NCI-H1105 treated with DMSO at 0.1 percent for 48 hours (cell line): Measurements from ENCODE around the gene OPCML.
A peak's percentile ranks its signal among the peaks of the same experiment; 100 is the strongest.

ENCODE experiments used
- DNase-seq: peaks from one replicate; lab custom pipeline; 2025; lab: John Stamatoyannopoulos, UW

Gene OPCML

DNA sequence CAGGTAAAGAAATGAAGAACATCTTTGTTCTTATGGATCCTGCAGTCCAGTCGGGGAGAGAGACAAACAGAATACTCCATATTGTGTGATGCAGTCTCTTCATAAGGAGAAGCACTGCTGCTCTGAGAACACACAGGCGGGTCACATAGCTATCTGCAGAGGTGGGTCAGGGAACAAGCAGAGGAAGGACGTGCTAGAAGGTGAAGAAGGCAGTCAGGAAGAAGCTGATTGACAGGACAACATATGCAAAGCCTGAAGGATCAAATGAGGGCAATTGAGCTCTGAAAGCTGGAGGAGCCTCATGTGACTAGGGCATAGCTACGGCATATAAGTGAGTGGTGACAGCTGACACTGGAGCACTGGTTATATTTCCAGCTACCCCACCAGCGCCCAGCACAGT lies 122.5 kb downstream of the OPCML start:
- no peak for DNase-seq

- no peak for DNase-seq
These were observed 123.4 kb downstream of the OPCML start for GRCh38 chr11:133408936-133409335.

DNA sequence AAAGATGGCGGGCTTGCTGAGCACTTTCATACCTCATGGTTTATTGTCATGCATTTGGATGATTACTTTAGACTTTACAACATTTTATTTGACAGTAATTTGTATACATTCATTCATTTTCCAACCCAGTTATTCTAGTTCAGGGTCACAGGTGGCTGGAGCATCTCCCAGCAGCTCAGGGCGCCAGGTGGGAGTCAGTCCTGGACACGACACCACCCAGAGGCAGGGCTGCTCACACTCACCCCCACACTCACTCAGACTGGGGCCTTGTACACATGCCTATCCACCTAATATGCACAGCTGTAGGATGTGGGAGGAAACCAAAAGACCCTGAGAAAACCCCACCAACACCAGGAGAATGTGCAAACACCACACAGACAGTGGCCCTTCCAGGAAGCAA lies 123.9 kb downstream of the OPCML start:
- no peak for DNase-seq

- no peak for DNase-seq
These were observed 125.8 kb downstream of the OPCML start for GRCh38 chr11:133406489-133406888.

DNA sequence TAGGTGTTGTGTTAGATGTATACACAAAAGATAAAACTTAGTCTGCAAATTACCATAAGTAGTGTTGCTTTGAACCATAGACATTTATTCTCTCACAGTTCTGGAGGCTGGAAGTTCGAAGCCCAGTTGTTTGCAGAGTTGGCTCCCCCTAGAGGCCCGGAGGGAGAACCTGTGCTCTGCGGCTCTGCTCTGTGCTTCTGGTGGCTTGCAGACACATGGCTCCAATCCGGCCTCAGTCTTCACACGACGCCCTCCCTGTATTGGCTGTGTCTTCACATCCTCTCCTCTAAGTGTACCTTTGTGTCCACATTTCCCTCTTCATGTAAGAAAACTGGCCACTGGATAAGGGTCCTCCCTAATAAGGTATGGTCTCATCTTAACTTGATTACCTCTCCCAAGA lies 128.4 kb downstream of the OPCML start:
- peak; percentile 11 for DNase-seq

DNA sequence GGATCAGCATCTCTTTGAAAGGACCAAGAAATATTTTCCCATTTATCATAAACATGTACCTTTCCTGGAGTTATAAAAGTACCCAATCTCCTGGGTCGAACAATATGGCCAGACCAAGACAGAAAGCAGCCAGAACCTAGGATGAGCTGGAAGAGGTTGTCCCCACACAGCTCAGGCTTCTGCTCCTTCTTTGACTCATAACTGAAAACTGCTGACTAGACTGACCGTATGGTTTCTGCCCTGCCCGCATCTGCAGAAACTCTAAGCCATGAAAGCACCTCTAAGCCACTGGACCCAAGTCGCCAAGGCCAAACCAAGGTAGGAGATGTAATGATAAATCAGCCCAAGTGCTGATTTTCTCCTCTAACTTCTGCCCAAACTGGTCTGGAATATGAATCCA lies 129.8 kb downstream of the OPCML start:
- no peak for DNase-seq

GRCh38 chr11:133399855-133400625 lies 132.3 kb downstream of the OPCML start:
- no peak for DNase-seq

DNA sequence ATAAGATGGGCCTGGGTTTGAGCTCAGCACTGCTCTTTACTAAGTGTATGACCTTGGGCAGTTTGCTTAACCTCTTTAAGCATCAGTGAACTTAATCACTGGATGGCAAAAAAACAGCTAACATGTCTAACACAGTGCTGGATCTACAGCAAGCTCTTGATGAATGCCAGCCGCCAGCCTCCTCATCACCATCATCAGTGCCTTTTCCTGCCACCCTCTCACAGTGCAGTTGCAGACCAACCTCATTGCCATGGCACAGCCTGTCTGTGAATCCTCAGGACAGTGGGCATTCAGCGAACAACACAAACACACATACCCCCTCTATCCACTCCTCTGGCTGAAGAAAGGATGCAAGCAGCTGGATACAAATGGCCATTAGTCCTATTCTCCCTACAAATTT lies 133.0 kb downstream of the OPCML start:
- DNase-seq = no peak

DNA sequence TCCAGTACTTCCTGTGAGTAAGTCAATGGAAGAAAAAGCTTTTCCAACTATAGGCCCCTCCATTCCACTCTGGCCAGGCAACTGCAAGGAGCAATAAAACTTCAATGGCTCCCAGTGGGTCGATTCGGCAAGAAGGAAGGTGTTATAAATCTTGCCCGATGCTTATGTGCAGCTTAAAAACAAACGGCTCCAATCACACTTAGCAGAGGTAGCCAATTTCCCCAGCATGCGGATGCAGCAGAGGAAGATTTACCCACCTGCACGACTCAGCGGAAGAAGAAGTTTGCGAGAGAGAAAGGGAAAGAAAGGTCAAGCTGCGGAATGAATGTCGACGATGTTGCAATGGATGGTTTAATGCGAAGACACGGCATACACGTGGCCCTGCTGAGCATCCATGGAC lies 141.5 kb downstream of the OPCML start:
- no peak for DNase-seq

DNA sequence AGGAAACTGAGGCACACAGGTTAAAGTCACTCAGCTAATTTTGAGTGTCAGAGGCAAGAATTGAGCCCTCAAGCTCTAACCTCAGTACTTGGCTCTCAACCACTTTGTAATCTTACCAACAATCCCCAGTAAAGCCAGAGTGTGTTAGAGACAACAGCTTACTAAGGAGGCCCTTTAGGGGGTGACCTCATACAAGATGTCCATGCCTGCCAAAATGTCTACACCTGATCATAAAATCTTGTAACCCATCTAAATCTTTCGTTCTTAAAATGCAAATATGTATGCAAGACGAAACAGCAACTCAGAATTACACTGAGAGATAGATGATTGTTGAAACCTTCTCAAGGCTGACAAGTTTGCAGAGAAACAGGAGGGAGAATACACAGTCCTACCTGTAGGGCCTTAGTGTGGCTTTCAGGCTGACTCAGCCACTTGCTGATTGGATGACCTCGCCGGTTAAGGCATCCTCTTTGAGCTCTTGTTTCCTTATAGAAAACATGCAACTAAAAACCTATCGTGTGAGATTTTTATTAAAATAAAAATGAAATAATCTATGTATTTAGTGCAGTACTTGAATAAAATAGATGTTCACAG lies 143.2 kb downstream of the OPCML start:
- DNase-seq = no peak

GRCh38 chr11:133388260-133388659 lies 144.0 kb downstream of the OPCML start:
- no peak for DNase-seq

DNA sequence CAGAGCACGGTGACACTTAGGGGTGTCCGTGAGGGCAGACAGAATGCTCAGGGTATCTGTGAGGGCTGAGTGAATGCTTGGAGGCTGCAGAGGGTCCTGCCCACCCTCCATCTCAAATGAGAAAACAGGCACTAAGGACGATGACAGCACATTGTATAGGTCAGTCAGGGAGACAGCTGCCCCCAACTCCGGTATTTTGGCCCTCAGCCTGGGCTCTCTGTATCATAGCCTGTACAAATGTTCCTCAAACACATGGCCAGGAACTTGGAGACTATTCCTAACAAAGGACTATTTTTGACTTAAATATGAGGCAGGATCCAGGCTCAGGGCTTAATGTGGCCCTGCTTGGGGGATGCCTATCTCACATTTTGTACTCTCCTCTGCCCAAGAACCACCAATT lies 145.4 kb downstream of the OPCML start:
- no peak for DNase-seq

DNA sequence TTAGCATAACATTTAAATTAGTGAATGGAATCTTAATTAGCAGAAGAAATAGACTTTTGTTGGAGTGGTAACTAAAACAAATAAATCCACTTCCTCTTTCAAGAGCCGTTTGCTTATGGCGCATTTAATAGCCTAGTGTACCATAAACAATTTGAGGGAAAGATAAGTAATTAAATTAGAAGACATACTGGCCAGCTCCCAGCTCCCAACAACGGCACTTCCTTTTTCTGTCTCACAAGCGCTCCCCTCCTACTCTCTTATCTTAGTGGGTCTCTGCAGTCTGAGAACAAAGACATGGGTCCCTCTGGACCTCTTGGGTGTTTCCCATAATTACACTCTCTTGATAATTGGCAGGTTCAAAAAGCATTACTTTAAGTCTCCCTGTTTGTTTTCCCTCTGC lies 146.0 kb downstream of the OPCML start:
- DNase-seq = peak; percentile 100

DNA sequence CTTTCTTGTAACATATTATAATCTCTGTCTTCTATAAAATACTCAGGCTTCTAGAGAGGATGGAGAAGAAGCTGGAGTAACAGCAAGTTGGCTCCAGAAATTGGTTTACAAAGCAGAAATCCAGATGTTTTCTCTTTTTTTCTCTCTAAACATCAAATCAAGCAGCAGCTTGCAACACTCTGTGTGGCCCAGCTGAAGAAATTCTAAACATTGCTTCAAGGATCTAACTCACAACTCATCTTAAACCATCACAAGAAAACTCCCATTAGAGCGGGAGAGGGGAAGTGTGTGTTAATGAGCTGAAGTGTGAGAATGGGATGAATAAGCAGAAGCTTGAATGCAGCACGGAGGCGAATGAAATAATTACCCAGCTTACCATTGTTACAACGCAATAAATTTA lies 146.5 kb downstream of the OPCML start:
- no peak for DNase-seq

- no peak for DNase-seq
These were observed 147.6 kb downstream of the OPCML start for GRCh38 chr11:133384731-133385130.

- no peak for DNase-seq
These were observed 148.6 kb downstream of the OPCML start for GRCh38 chr11:133383689-133384088.

GRCh38 chr11:133383201-133383600 lies 149.1 kb downstream of the OPCML start:
- DNase-seq = no peak

DNA sequence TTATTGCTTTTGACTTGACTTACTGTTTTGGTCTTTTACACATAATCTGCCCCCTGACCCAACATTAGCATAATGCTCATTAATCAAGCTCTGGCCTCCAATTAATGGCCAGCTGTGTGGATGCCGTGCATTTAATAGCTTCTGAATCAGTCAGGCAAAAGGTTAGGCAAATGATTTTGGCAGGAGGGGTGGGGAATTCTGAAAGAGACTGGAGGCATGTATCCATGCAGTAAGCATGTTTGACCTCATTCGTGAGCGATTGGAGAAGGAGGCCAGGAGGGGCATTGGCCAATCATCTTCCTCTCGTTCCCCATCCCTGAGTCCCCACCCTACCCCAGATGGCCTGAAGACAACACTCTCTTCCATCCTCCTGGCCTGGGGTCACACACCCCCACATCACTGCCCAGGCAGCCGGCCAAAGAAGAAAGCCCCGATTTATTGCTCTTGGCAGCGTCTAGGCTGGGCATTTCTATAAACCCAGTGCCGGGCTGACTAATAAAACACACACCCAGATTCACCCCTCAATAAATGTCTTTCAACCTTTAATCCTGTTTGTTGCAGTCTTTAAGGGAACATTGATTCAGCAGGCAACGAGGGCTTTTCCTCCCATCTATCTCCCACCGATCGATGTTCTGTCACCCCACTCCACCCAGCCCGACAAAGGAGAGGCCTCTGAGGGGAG lies 150.0 kb downstream of the OPCML start:
- no peak for DNase-seq

- DNase-seq = no peak
These were observed 150.6 kb downstream of the OPCML start for GRCh38 chr11:133381761-133382130.

GRCh38 chr11:133366147-133366546 lies 166.2 kb downstream of the OPCML start:
- DNase-seq = no peak

DNA sequence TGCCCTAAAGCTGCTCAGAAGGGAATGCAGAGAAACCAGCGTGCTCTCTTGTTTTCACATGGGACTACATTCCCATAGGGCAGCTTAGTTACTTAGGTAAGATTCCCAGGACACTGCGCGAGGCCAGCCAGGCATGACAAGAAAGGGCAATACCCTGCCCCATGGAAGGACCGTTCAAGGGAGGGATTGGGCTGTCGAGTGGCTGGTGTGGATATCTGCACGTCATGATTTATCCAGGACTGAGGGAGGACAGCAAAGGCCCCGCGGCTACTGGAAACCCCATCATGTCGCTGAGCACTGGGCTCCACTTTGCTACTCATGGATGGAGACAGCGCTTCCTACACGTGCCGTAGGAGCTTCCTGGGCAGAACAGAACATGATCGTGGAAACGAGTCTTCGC lies 169.4 kb downstream of the OPCML start:
- DNase-seq = no peak

GRCh38 chr11:133362156-133362555 lies 170.1 kb downstream of the OPCML start:
- DNase-seq = no peak

GRCh38 chr11:133361689-133361994 lies 170.7 kb downstream of the OPCML start:
- DNase-seq = no peak
